HG02884 (cell line): ENCODE data around the gene ARHGDIB.
A peak's percentile ranks its signal among the peaks of the same experiment; 100 is the strongest.

Source experiments
- ATAC-seq: cut with Tn5 transposase; IDR thresholded peaks from one replicate; pipeline ENCODE4 v1.9.1; 2021; ENCODE audit warnings: mild to moderate bottlenecking, moderate library complexity; ENCODE audit not compliant: unreplicated experiment

The ARHGDIB gene

DNA sequence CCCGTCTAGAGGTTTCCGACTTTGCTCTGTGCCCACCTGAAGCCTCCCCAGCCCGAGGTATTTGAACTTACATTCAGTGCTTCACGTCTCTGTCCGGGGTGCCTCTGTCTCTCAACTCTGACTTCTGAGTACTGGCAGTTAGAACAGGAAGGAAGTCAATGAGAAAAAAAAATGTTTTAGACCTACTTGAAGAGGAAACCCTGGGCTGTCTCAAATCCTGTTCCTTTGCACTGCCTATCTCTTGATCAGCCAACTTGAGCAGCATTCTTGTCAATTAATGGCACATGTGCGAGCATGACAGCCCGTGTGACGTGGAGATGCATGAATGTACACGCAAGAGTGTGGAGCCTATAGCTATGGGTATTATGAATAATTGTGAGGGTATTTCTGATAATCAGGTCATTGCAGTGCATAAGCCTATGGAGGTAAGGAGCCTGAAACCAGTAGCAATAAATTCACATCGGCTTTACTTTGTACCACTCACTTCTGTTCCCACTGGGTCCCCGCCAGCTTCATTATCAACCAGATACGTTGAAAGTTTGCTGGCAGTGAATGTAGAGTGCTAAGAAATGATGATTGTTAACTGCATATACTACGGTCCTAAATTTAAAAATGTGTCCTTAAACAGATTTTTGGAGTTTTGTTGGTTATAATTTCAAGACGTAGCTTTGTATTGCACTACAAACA, at the start of gene ARHGDIB:
Gene ARHGDIB (minus strand): TSS at position 136 of the 687 bp plus-strand sequence. CDS start 10,889 bp downstream, outside the sequence.
- peak; percentile 56 for ATAC-seq

DNA sequence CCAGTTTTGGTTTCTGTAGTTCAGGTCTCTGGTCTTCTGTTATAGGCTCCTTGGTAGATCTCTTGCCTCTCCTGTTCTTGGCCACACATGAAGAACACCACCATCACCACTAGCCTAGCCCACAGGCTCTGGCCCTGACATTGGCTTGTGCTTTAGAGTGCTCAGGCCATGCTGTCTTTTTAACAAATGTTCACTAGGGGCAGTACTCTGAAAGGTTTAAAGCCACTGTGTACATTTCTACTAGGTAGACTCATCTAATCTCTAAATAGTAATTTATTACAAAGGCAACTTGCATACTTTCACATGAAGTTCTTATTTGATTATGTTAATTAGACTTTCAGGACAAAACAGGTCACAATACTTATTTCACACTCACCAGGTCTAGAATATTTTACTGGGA, 49.8 kb upstream of the ARHGDIB start:
- no peak for ATAC-seq

DNA sequence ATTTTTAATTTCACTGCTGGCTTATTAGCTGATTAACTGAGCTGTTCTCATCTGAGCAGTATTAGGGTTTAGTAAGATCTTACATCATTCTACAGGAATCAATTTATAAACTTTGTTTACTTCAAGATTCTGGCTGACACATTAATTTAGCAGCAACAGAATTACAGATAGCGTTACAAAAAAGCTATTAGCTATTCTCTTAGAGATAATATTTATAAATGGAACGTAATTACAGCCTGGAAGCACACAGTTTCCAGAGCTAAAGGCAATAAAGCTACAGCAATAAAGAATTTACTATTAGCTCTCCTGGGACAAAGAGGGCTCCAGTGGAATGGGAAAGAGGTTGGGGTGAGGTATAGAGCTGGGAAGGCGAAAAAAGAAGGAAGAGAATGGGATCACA, 46.1 kb upstream of the ARHGDIB start:
- no peak for ATAC-seq

DNA sequence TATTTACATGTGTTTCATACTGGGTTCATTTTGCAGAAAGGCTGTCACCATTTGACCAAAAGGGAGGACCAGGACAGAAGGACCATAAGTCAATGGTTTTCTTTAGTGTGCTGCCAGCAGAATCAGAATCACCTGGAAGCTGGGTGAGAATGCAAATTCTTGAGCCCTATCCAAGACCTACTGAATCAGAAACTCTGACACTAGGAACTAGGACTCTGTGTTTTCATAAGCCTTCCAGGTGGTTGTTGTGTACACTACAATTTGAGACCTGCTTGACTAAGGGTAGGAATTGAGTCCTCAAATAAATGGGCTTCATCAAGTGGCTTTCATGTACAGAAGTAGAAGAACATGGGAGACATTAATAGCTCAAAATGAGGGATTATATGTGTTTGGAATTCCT, 43.7 kb upstream of the ARHGDIB start:
- no peak for ATAC-seq

DNA sequence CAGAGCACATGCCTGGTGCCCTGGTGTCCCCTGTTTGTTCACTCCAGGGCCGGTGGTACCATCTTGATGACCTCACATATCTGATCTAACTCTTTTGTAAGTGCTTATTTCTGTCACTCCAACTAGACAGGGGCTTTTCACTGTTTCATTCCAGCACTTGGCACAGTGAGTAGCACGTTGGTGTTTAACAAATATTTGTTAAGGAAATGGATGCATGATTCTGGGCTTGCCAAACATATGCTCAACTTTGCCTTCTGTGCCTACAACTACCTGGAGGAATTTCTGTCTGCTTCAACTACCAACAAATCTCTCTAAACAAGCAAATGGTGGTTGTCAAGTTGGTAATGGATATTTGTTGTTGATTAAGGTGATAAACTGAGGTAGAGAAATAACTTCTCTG, 43.0 kb upstream of the ARHGDIB start:
- ATAC-seq: no peak

DNA sequence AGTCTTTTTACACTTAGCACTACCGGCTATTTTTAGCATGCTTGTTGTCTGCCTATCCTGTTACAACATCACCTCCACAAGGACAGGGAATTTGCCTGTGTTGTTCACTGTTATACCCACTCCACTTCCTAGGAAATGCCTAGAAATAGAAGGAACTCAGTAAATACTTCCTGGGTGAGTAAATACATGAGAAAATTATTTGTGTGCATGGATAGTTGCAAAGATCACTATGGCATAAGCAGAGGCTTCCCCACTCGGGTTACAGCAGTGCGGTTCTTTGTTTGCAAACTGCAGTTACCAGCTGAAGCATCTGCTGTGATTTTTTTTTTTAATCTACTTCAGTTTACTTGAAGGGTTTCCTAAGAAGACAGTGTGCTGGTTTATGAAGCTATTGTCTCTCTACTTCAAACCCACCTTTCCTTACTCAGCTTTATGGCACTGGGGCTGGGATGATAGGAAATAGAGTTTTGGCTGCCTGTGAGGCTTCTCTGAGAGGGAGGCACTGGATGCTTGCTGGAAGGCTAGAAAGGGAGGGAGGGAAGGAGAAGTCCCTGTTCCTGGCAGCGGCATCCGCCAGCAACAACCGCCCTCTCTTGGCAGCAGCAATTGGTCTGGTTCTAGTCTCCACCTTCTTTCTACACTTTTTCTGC, 40.5 kb upstream of the ARHGDIB start:
- no peak for ATAC-seq

DNA sequence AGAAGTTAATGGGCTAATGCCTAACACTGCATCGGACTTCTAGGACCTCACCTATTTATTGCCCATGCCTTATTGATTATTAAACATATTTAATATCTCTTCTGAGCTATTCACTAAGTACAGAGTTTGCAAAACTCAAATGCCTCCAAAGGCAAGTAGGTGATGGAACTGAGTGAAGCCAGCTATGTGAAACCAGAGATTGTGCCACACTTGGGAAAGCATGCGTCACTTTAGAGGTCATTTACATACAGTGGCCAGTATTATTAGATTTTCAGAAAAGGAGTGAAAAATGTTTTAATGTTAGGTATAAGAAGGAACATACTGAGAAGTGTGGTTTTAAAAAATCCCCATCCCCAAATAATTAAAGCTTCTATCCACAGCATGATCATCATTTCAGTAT, 39.2 kb upstream of the ARHGDIB start:
- no peak for ATAC-seq

DNA sequence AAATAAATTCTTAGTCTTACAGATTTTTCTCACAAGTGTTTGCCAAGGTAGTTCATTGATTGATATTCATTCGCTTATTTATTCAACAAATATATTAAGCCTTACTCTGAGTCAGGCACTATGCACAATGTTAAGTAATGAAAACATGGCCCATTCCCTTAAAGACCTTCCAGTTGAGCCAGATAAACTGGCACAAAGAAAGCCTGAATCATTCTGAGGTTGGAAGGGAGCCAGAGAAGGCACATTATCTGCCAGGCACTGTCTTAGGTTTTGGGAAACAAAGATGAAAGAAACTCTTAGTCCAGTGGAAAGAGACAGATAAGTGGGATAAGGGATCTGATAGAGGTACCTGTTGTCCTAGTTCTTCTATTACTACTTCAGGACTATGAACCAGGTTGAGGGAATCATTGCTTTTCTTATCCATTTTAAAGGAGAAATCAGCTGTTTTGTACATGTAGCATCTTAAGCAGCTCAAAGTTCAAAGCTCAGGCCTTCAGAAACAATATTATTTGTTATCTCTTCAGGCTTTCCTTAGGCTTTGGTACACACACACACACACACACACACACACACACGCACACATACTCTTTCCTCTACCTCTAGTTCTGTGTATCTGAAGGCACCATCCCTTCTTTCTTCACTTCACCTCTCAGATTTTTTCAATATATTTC, 38.4 kb upstream of the ARHGDIB start:
- no peak for ATAC-seq

DNA sequence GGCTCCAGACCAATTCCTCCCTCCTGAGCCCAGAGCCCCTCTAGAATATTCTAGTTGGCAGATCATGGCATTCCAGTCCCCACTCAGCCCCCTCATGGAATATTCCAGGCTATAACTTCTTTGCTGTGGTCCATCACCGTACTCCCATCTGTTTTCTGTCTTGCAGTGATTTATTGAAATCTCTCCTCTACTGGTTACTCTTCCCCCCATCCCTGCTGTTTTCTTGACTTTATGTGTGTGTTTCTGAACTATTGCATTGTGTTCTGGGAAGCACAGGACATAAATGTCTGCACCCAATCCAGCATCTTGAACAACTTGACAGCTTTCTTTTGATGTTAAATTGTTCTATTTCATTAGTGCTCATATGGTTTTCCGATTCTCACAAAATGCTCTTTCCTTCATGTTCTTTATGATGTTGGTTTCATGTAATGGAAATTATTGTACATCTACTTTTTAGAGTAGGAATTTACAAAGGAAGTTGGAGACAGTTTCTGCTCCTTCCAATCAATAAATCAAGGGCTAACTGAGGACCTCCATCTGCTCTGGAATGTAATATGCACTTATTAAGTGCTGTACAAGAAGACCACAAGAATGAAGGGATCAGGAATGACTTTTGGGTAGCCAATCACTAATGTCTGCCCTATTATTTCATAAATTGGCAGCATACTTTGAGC, 37.8 kb upstream of the ARHGDIB start:
- no peak for ATAC-seq

DNA sequence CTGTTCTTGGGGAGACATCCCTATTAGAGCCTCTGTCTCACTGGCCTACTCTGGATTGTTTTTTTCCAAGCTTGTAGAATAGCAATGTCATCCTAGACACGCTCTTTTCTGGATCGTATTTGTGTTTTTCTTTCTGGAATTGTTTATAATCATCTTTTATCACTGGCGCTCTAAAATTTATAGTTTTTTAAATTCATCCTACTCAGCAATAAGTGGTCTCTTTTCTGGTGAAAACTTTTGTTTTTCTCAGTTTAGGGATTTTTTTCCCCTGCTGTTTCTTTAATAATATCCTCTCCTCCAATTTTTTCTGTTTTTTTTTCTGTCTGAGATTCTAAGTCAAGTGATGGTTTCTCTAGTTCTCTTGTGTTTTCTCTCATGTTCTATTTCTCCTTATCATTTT, 36.6 kb upstream of the ARHGDIB start:
- ATAC-seq: no peak

DNA sequence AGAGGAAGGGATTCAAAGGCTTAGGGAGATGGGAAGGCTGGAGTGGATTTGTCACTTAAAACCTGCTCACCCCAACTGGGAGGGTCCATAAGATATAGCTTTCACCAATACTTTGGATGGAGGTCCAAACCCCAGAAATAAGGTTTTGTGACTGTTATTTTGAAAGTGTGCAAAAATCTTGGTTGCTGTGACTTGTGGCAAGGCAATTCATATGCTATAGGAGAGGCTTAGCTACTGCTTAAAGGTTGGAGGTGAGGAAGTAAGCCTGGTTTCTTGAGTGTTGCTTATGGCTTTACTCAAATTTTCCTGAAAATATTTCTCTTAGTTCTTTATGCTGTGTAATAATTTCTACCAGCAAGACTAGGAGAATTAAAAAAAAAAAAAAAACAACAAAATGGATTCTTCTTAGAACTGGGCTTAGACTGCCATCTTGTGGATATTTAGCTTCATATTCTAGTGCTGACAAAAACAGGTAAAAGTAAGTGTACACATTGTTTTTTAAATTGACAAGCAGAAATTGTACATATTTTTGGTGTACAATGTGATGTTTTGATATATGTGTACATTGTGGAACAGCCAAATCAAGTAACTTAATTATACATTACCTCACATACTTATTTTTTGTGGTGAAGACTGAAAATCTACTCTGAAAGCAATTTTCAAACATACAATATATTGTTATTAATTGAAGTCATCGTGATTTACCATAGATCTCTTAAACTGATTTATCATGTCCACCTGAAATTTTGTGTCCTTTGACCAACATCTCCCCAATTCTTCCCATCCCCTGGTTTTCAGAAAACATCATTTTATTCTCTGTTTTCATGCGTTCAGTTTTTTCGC, 34.4 kb upstream of the ARHGDIB start:
- no peak for ATAC-seq

DNA sequence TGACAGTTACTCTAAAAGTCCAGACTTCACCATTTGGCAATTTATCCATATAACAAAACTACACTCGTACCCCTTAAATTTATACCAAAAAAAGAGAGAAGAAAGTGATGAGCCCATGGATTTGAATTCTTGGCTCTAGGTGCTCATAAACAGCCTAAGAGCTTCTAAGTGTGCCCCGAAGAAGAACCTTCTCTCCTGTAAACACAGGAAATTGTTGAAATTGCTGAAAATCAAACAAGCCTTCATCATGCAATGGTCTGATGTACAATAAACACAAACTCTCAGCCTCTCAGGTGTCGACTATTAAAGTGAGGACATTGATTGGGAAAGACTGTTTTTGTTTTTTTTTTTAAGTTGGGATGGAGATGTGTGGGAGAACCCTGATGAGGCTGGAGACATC, 33.2 kb upstream of the ARHGDIB start:
- ATAC-seq: no peak

DNA sequence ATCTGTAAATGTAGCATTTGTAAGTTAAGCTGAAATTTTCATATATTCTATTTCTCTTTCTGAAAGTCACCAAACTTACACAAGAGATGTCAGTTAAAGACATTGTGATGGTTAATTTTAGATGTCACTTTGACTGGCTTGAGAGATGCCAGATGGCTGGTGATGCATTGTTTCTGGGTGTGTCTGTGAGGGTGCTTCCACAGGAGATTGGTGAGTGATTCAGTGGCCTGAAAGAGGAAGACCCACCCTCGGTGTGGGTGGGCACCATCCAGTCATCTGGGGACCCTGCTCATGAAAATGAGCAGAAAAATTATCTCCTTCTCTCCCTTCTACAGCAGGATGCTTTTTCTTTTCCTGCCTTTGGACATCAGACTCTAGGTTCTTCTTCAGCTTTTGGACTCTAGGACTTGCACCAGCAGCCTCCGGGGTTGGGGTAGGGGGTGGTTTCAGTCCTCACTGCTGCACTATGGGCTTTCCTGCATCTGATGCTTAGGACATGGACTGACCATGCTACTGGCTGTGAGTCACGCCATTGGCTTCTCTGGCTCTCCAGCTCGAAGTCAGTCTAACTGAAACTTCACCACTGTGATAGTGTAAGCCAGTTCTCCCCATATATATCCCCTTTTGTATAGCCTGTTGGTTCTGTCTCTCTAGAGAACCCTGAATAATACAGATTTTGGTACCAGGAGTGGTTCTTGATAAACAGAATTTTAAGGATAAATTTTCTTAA, 32.3 kb upstream of the ARHGDIB start:
- ATAC-seq: no peak

DNA sequence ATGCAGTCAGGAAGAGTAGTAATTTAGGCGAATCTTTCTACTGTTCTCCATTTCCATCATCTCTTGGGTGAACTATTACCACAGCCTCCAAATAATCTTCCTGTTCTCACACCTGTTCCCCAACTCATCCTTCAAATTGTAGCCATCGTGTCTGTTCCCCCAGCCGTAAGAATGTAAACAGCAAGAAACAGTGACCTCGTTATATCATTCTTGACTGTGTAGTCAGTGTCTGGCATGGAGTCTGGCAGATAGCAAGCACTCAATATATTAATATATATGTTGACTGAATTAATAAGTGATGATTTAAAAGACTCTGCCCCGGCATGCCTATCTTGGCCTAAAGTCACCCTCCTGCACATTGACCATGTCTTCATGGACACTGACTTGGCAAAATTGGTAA, 31.7 kb upstream of the ARHGDIB start:
- ATAC-seq: no peak

DNA sequence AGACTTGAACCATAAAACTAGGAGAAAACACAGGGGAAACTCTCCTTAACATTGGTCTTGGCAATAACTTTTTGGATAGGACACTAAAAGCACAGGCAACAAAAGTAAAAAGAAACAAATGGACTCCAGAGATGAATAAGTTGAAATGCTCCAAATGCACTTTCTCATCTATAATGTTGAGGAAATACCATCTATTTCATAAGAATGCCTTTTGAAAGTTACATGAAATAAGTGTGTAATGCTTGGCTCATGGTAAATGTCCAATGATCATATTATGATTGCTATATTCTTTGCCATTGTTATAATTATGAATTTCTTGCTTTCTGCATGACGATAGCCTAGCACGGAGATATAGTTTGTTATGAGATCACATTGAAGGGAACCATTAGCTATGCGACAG, 31.3 kb upstream of the ARHGDIB start:
- no peak for ATAC-seq

DNA sequence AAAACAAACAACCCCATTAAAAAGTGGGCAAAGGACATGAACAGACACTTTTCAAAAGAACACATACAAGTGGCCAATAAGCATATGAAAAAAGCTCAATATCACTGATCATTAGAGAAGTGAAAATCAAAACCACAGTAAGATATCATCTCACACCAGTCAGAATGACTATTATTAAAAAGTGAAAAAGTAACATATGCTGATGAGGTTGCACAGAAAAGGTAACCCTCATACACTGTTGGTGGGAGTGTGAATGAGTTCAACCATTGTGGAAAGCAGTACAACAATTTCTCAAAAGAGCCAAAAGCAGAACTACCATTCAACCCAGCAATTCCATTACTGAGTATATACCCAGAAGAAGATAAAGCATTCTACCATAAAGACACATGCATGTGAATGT, 29.7 kb upstream of the ARHGDIB start:
- no peak for ATAC-seq

DNA sequence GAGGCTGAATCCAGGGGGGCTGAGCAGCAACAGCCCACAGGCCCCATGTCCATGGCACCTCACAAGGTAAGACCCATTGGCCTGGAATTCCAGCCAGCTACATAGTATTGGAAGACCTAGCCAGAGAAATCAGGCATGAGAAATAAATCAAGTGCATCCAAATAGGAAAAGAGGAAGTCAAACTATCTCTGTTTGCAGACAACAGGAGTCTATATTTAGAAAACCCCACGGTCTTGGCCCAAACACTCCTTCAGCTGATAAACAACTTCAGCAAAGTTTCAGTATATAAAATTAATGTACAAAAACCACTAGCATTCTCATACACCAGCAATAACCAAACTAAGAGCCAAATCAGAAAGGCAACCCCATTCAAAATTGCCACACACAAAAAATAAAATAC, 28.4 kb upstream of the ARHGDIB start:
- peak; percentile 38 for ATAC-seq

DNA sequence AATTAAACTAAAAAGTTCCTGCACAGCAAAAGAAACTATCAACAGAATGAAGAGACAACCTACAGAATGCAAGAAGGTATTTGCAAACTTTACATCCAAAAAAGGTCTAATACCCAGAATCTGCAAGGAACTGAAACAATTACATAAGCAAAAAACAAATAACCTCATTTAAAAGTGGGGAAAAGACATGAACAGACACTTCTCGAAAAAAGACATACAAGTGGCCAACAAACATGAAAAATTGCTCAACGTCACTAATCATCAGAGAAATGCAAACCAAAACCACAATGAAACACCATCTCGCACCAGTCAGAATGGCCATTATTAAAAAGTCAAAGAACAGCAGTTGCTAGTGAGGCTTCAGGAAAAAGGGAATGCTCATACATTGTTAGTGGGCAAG, 26.6 kb upstream of the ARHGDIB start:
- no peak for ATAC-seq

DNA sequence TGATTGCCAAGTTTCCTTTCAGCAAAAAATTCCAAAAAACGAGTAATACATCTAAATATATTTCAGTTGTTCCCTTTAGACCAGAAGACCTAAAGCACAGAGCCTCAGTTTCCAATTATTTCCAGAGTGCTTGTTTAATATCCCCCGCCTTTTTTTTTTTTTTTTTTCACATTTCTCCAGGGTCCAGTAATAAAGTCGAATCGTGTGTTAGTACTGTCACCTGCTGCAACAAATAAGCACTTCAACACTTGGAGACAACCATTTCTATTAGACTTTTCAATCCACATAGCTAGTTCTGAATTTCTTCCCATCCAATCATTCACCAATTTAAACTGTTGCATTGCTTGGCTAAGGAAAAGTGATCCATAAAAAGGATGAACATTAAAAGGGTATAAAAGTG, 25.0 kb upstream of the ARHGDIB start:
- ATAC-seq: no peak

DNA sequence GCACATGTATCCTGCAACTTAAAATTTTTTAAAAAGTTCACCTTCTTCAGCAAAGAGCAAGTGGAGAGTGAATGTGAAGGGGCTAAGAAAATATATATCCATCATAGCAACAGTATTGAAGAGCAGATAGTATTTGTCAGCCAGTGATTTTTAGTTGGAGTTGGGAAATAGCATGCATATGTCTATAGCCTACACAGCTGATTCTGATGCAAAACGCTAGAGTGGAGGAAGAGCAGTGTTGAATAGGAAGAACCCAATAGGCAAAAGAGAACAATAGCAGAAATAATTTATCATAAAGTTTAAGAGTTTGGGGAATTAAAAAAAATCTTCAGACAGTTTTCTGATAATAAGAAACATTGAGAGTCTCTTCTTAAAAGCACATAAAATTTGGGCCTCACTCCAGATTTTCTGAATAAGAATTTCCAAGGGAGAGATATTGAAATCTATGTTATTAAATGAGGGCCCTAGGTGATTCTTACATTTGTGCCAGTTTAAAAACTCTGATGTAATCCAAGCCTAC, 23.4 kb upstream of the ARHGDIB start:
- ATAC-seq: no peak
